ENCODE measurements around the gene GALNT2. TPM values are rescaled to one million over a fixed set of nuclear protein-coding genes. Genes with fewer than 3 reads are reported as not detected.
A peak's percentile ranks its signal among the peaks of the same experiment; 100 is the strongest.

Gene GALNT2
- total RNA-seq, 1 donor from 2014 or later: 36.0 TPM

- no peaks in the 10 kb centered on the region for H3K36me3 ChIP-seq (ENCODE audit: control insufficient read depth in 3 of 3, insufficient read depth in 3 of 3, low read length in 3 of 3)
- H3K4me1 ChIP-seq (ENCODE audit: control insufficient read depth in 3 of 3, insufficient read depth in 3 of 3, low read length in 3 of 3): peaks cover 33 to 46% (median 38%) of the 10 kb centered on the region in 3 donors
- H3K27ac ChIP-seq (ENCODE audit: low read depth, low read length): no peak overlapping the region
- no peak overlapping the region for H3K9ac ChIP-seq (ENCODE audit: low read depth in 1 of 3, low read length in 3 of 3)
- H3K27me3 ChIP-seq (ENCODE audit: control insufficient read depth in 3 of 3, insufficient read depth in 3 of 3, low read length in 3 of 3): no peaks in the 10 kb centered on the region
- H3K9me3 ChIP-seq (ENCODE audit: control insufficient read depth in 3 of 3, low read length in 3 of 3): no peaks in the 10 kb centered on the region
- no peak overlapping the region for H3K4me3 ChIP-seq (ENCODE audit: low read length in 3 of 3)
Measured at GRCh38 chr1:230100932-230101331, 33.9 kb downstream of the GALNT2 start.

DNA sequence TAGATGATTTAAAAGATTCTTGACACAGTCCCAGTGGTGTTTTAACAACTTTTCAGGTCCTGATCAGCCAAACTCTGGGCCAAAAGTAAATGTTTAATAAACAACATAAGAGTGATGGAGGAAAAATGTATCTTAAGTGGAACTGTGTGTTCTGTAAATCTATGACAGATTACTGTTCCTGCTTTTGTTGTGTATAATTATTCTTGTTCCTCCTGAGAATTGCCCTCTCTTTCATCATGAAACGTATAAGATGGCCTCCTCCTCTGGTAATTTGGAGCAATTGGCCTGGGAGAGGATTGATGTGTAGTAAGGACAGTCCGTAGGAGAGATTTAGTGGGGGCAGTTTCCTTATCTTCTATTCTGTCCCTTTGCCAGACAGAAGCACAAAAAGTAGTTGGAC is 34.5 kb downstream of the GALNT2 start:
- Histone ChIP-seq H3K4me1 (ENCODE audit: control insufficient read depth in 3 of 3, insufficient read depth in 3 of 3, low read length in 3 of 3) (peaks cover 40 to 52% (median 43%) of the 10 kb centered on the region in 3 donors), H3K9ac (ENCODE audit: low read depth in 1 of 3, low read length in 3 of 3) (no peak overlapping the region)

GRCh38 chr1:230102046-230102445 is 35.0 kb downstream of the GALNT2 start:
- Histone ChIP-seq H3K9ac (ENCODE audit: low read depth in 1 of 3, low read length in 3 of 3) (no peak overlapping the region), H3K27ac (ENCODE audit: low read depth, low read length) (no peak overlapping the region), H3K4me3 (ENCODE audit: low read length in 3 of 3) (no peak overlapping the region), H3K27me3 (ENCODE audit: control insufficient read depth in 3 of 3, insufficient read depth in 3 of 3, low read length in 3 of 3) (no peaks in the 10 kb centered on the region), H3K4me1 (ENCODE audit: control insufficient read depth in 3 of 3, insufficient read depth in 3 of 3, low read length in 3 of 3) (peaks cover 43 to 57% (median 48%) of the 10 kb centered on the region in 3 donors), H3K9me3 (ENCODE audit: control insufficient read depth in 3 of 3, low read length in 3 of 3) (no peaks in the 10 kb centered on the region), H3K36me3 (ENCODE audit: control insufficient read depth in 3 of 3, insufficient read depth in 3 of 3, low read length in 3 of 3) (no peaks in the 10 kb centered on the region)

More for the DNA sequence above, 34.5 kb downstream of the GALNT2 start:
- Histone ChIP-seq H3K27ac (ENCODE audit: low read depth, low read length) (no peak overlapping the region), H3K9me3 (ENCODE audit: control insufficient read depth in 3 of 3, low read length in 3 of 3) (no peaks in the 10 kb centered on the region), H3K36me3 (ENCODE audit: control insufficient read depth in 3 of 3, insufficient read depth in 3 of 3, low read length in 3 of 3) (no peaks in the 10 kb centered on the region), H3K27me3 (ENCODE audit: control insufficient read depth in 3 of 3, insufficient read depth in 3 of 3, low read length in 3 of 3) (no peaks in the 10 kb centered on the region), H3K4me3 (ENCODE audit: low read length in 3 of 3) (no peak overlapping the region)

- no peak overlapping the region for H3K4me3 ChIP-seq (ENCODE audit: low read length in 3 of 3)
- no peaks in the 10 kb centered on the region for H3K36me3 ChIP-seq (ENCODE audit: control insufficient read depth in 3 of 3, insufficient read depth in 3 of 3, low read length in 3 of 3)
- H3K27ac ChIP-seq (ENCODE audit: low read depth, low read length): no peak overlapping the region
- no peaks in the 10 kb centered on the region for H3K27me3 ChIP-seq (ENCODE audit: control insufficient read depth in 3 of 3, insufficient read depth in 3 of 3, low read length in 3 of 3)
- H3K9ac ChIP-seq (ENCODE audit: low read depth in 1 of 3, low read length in 3 of 3): no peak overlapping the region
- peaks cover 43 to 61% (median 49%) of the 10 kb centered on the region in 3 donors for H3K4me1 ChIP-seq (ENCODE audit: control insufficient read depth in 3 of 3, insufficient read depth in 3 of 3, low read length in 3 of 3)
- H3K9me3 ChIP-seq (ENCODE audit: control insufficient read depth in 3 of 3, low read length in 3 of 3): no peaks in the 10 kb centered on the region
Measured at GRCh38 chr1:230102472-230102871, 35.4 kb downstream of the GALNT2 start.

- H3K4me1 ChIP-seq (ENCODE audit: control insufficient read depth in 3 of 3, insufficient read depth in 3 of 3, low read length in 3 of 3): peaks cover 43 to 71% (median 49%) of the 10 kb centered on the region in 3 donors
- peak overlapping the region; percentile 75 for H3K27ac ChIP-seq (ENCODE audit: low read depth, low read length)
Measured at GRCh38 chr1:230103306-230104173, 36.5 kb downstream of the GALNT2 start.

GRCh38 chr1:230104395-230105244 is 37.6 kb downstream of the GALNT2 start:
- Histone ChIP-seq H3K27ac (ENCODE audit: low read depth, low read length) (peak overlapping the region; percentile 75), H3K36me3 (ENCODE audit: control insufficient read depth in 3 of 3, insufficient read depth in 3 of 3, low read length in 3 of 3) (no peaks in the 10 kb centered on the region), H3K27me3 (ENCODE audit: control insufficient read depth in 3 of 3, insufficient read depth in 3 of 3, low read length in 3 of 3) (no peaks in the 10 kb centered on the region), H3K4me1 (ENCODE audit: control insufficient read depth in 3 of 3, insufficient read depth in 3 of 3, low read length in 3 of 3) (peaks cover 38 to 74% (median 45%) of the 10 kb centered on the region in 3 donors), H3K9ac (ENCODE audit: low read depth in 1 of 3, low read length in 3 of 3) (peak overlapping the region; percentile 65 to 79 (median 68)), H3K9me3 (ENCODE audit: control insufficient read depth in 3 of 3, low read length in 3 of 3) (no peaks in the 10 kb centered on the region), H3K4me3 (ENCODE audit: low read length in 3 of 3) (peak overlapping the region; percentile 50 to 68 (median 53))

More at GRCh38 chr1:230103306-230104173, 36.5 kb downstream of the GALNT2 start:
- Histone ChIP-seq H3K9me3 (ENCODE audit: control insufficient read depth in 3 of 3, low read length in 3 of 3) (no peaks in the 10 kb centered on the region), H3K9ac (ENCODE audit: low read depth in 1 of 3, low read length in 3 of 3) (peak overlapping the region in 2 of 3 donors; percentile 68 to 79), H3K27me3 (ENCODE audit: control insufficient read depth in 3 of 3, insufficient read depth in 3 of 3, low read length in 3 of 3) (no peaks in the 10 kb centered on the region), H3K4me3 (ENCODE audit: low read length in 3 of 3) (peak overlapping the region in 1 of 3 donors; percentile 53), H3K36me3 (ENCODE audit: control insufficient read depth in 3 of 3, insufficient read depth in 3 of 3, low read length in 3 of 3) (no peaks in the 10 kb centered on the region)

DNA sequence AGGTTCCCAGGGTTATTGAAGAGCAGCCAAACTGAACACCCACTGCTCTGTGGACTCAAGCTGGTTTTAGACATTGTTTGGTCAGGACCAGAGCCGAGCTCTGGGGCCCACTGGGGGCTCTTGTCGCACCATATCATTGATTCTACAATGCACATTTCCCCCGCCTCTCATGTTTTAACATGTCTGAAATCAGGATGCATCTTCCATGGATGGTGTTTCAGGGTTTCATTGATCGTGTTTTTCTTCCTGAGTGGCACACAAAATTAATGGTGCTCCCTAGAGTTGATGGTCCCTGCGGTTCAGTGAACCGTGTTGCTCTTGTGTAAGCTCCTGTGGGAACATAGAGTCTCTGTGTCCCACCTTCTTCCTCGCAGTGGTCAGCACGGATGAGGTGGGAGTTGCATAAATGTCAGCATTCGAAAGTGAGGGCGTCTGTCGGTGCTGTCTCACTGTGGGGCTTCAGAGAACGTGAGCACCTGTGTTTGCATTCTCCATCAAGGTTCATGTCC is 38.3 kb downstream of the GALNT2 start:
- Histone ChIP-seq H3K4me1 (ENCODE audit: control insufficient read depth in 3 of 3, insufficient read depth in 3 of 3, low read length in 3 of 3) (peaks cover 38 to 78% (median 51%) of the 10 kb centered on the region in 3 donors), H3K4me3 (ENCODE audit: low read length in 3 of 3) (peak overlapping the region; percentile 50 to 68 (median 53)), H3K9ac (ENCODE audit: low read depth in 1 of 3, low read length in 3 of 3) (peak overlapping the region; percentile 65 to 79 (median 68)), H3K27me3 (ENCODE audit: control insufficient read depth in 3 of 3, insufficient read depth in 3 of 3, low read length in 3 of 3) (no peaks in the 10 kb centered on the region), H3K27ac (ENCODE audit: low read depth, low read length) (peak overlapping the region; percentile 75), H3K9me3 (ENCODE audit: control insufficient read depth in 3 of 3, low read length in 3 of 3) (no peaks in the 10 kb centered on the region), H3K36me3 (ENCODE audit: control insufficient read depth in 3 of 3, insufficient read depth in 3 of 3, low read length in 3 of 3) (no peaks in the 10 kb centered on the region)

GRCh38 chr1:230105754-230106625 is 39.0 kb downstream of the GALNT2 start:
- peaks cover 0 to 2% (median 0%) of the 10 kb centered on the region in 3 donors for H3K36me3 ChIP-seq (ENCODE audit: control insufficient read depth in 3 of 3, insufficient read depth in 3 of 3, low read length in 3 of 3)
- peak overlapping the region; percentile 75 for H3K27ac ChIP-seq (ENCODE audit: low read depth, low read length)
- no peak overlapping the region for H3K9ac ChIP-seq (ENCODE audit: low read depth in 1 of 3, low read length in 3 of 3)
- no peak overlapping the region for H3K4me3 ChIP-seq (ENCODE audit: low read length in 3 of 3)
- no peaks in the 10 kb centered on the region for H3K9me3 ChIP-seq (ENCODE audit: control insufficient read depth in 3 of 3, low read length in 3 of 3)
- H3K4me1 ChIP-seq (ENCODE audit: control insufficient read depth in 3 of 3, insufficient read depth in 3 of 3, low read length in 3 of 3): peaks cover 40 to 83% (median 56%) of the 10 kb centered on the region in 3 donors
- no peaks in the 10 kb centered on the region for H3K27me3 ChIP-seq (ENCODE audit: control insufficient read depth in 3 of 3, insufficient read depth in 3 of 3, low read length in 3 of 3)

- Histone ChIP-seq H3K36me3 (ENCODE audit: control insufficient read depth in 3 of 3, insufficient read depth in 3 of 3, low read length in 3 of 3) (peaks cover 0 to 5% (median 0%) of the 10 kb centered on the region in 3 donors), H3K9me3 (ENCODE audit: control insufficient read depth in 3 of 3, low read length in 3 of 3) (no peaks in the 10 kb centered on the region), H3K9ac (ENCODE audit: low read depth in 1 of 3, low read length in 3 of 3) (no peak overlapping the region), H3K27me3 (ENCODE audit: control insufficient read depth in 3 of 3, insufficient read depth in 3 of 3, low read length in 3 of 3) (no peaks in the 10 kb centered on the region), H3K4me3 (ENCODE audit: low read length in 3 of 3) (no peak overlapping the region), H3K27ac (ENCODE audit: low read depth, low read length) (no peak overlapping the region), H3K4me1 (ENCODE audit: control insufficient read depth in 3 of 3, insufficient read depth in 3 of 3, low read length in 3 of 3) (peaks cover 51 to 90% (median 65%) of the 10 kb centered on the region in 3 donors)
Measured at GRCh38 chr1:230107941-230108340, 40.9 kb downstream of the GALNT2 start.

All from skeletal muscle tissue (tissue), 4 donors.